GM23338 (cell line): Measurements from ENCODE around the gene ANKIB1. TPM values are rescaled to one million over a fixed set of nuclear protein-coding genes. Genes with fewer than 3 reads are reported as not detected.

ENCODE experiments used
- ATAC-seq: fragments of 200-7000 bp; cut with Tn5 transposase; 3 replicates; pipeline ENCODE4 v1.9.1; 2020
- DNase-seq: peaks from one replicate; pipeline ENCODE4 v3.0.0-alpha.2; 2015; ENCODE audit warnings: low spot score
- H2AFZ ChIP-seq: fragments of 200-600 bp; sonication (generic); 2 replicates; pipeline ENCODE4 v1.8.0; 2016; ENCODE audit warnings: antibody characterized with exemption, mild to moderate bottlenecking, moderate library complexity
- H3F3A ChIP-seq: fragments of 200-600 bp; sonication (generic); replicated peaks from 2 replicates; pipeline ENCODE4 v1.8.0; 2017; ENCODE audit warnings: antibody characterized with exemption, mixed run types, low read depth
- H3K27ac ChIP-seq: fragments of 200-600 bp; sonication (generic); 2 replicates; pipeline ENCODE4 v1.6.1; 2016; ENCODE audit warnings: low read depth
- H3K27me3 ChIP-seq: fragments of 200-600 bp; sonication (generic); 2 replicates; pipeline ENCODE4 v1.8.0; 2016; ENCODE audit warnings: mild to moderate bottlenecking, mixed run types, moderate library complexity; ENCODE audit not compliant: insufficient read depth
- H3K36me3 ChIP-seq: fragments of 200-600 bp; sonication (generic); 2 replicates; pipeline ENCODE4 v1.8.0; 2016; ENCODE audit warnings: mild to moderate bottlenecking; ENCODE audit not compliant: insufficient read depth
- H3K4me1 ChIP-seq: fragments of 200-600 bp; sonication (generic); 2 replicates; pipeline ENCODE4 v1.8.0; 2016; ENCODE audit warnings: mild to moderate bottlenecking, moderate library complexity; ENCODE audit not compliant: insufficient read depth
- H3K4me2 ChIP-seq: fragments of 200-600 bp; sonication (generic); 2 replicates; pipeline ENCODE4 v1.7.1; 2017; ENCODE audit warnings: mixed run types
- H3K4me3 ChIP-seq: fragments of 200-600 bp; sonication (generic); 2 replicates; pipeline ENCODE4 v1.6.1; 2016; ENCODE audit warnings: mixed run types
- H3K79me2 ChIP-seq: fragments of 200-600 bp; sonication (generic); replicated peaks from 2 replicates; pipeline ENCODE4 v1.8.0; 2017; ENCODE audit warnings: mild to moderate bottlenecking; ENCODE audit not compliant: insufficient read depth
- H3K9me2 ChIP-seq: fragments of 200-600 bp; sonication (generic); 2 replicates; pipeline ENCODE4 v1.8.0; 2017; ENCODE audit not compliant: insufficient read depth
- H4K20me1 ChIP-seq: fragments of 200-600 bp; sonication (generic); replicated peaks from 2 replicates; pipeline ENCODE4 v1.8.0; 2017; ENCODE audit warnings: mild to moderate bottlenecking; ENCODE audit not compliant: insufficient read depth
- H3K27ac Mint-ChIP-seq: 2 replicates; pipeline ENCODE4 v1.8.0; 2020; ENCODE audit warnings: inconsistent platforms, mild to moderate bottlenecking, moderate library complexity, mixed read lengths
- H3K27me3 Mint-ChIP-seq: 3 replicates; pipeline ENCODE4 v1.8.0; 2022; ENCODE audit warnings: low read depth, mild to moderate bottlenecking, moderate library complexity, mixed read lengths, inconsistent platforms; ENCODE audit not compliant: insufficient read depth, poor library complexity
- H3K36me3 Mint-ChIP-seq: 3 replicates; pipeline ENCODE4 v1.8.0; 2021; ENCODE audit warnings: low read depth, mild to moderate bottlenecking, inconsistent platforms, moderate library complexity, mixed read lengths
- H3K4me1 Mint-ChIP-seq: 3 replicates; pipeline ENCODE4 v1.8.0; 2020; ENCODE audit warnings: mild to moderate bottlenecking, inconsistent platforms, mixed read lengths
- H3K4me3 Mint-ChIP-seq: 3 replicates; pipeline ENCODE4 v1.8.0; 2021; ENCODE audit warnings: moderate library complexity, mild to moderate bottlenecking, inconsistent platforms, mixed read lengths
- H3K9me3 Mint-ChIP-seq: 3 replicates; pipeline ENCODE4 v1.8.0; 2020; ENCODE audit warnings: moderate library complexity, mild to moderate bottlenecking, inconsistent platforms, mixed read lengths
- CREB1 ChIP-seq: fragments of 250-450 bp; sonication (Bioruptor Pico); IDR thresholded peaks from 2 replicates; pipeline ENCODE4 v1.5.0; 2020; ENCODE audit warnings: low read depth, mild to moderate bottlenecking, moderate library complexity
- EZH2 ChIP-seq: fragments of 200-600 bp; sonication (generic); IDR thresholded peaks from one replicate; pipeline ENCODE4 v1.8.0; 2017; ENCODE audit warnings: antibody characterized with exemption, mild to moderate bottlenecking, low read depth; ENCODE audit not compliant: unreplicated experiment
- EZH2phosphoT487 ChIP-seq: fragments of 200-600 bp; sonication (generic); IDR thresholded peaks from one replicate; pipeline ENCODE4 v1.8.1; 2018; ENCODE audit warnings: antibody characterized with exemption; ENCODE audit not compliant: unreplicated experiment
- JUNB ChIP-seq: IDR thresholded peaks from one replicate; pipeline ENCODE4 v1.6.1; 2016; ENCODE audit warnings: antibody characterized with exemption; ENCODE audit not compliant: unreplicated experiment
- NANOG ChIP-seq: IDR thresholded peaks from 2 replicates; pipeline ENCODE4 v1.6.1; 2016; ENCODE audit warnings: antibody characterized with exemption, borderline replicate concordance
- POLR2AphosphoS5 ChIP-seq: IDR thresholded peaks from 2 replicates; pipeline ENCODE4 v1.6.1; 2016; ENCODE audit warnings: antibody characterized with exemption, low read depth
- REST ChIP-seq: IDR thresholded peaks from one replicate; pipeline ENCODE4 v1.6.1; 2018; ENCODE audit warnings: antibody characterized with exemption; ENCODE audit not compliant: unreplicated experiment
- STAT1 ChIP-seq: IDR thresholded peaks from one replicate; pipeline ENCODE4 v1.6.1; 2016; ENCODE audit warnings: antibody characterized with exemption; ENCODE audit not compliant: unreplicated experiment
- ZNF114 ChIP-seq: fragments of 250-450 bp; sonication (Bioruptor Pico); IDR thresholded peaks from 2 replicates; pipeline ENCODE4 v1.5.0; 2020; ENCODE audit warnings: mild to moderate bottlenecking, moderate library complexity
- ZNF331 ChIP-seq: fragments of 250-450 bp; sonication (Bioruptor Pico); IDR thresholded peaks from 2 replicates; pipeline ENCODE4 v1.5.0; 2020; ENCODE audit warnings: low read depth, mild to moderate bottlenecking, moderate library complexity
- ZNF462 ChIP-seq: fragments of 250-450 bp; sonication (Bioruptor Pico); IDR thresholded peaks from 2 replicates; pipeline ENCODE4 v1.5.0; 2020; ENCODE audit warnings: mild to moderate bottlenecking, moderate library complexity
- polyA plus RNA-seq: library from polyadenylated mRNA; unstranded; fragments of >200 nt; fragmentation: Nextera tagmentation; extraction: Ambion mirVana; gene quantifications from 2 replicates; pipeline ENCODE4 v1.2.1, GENCODE V29; 2016
- total RNA-seq: library from RNA; depleted of rRNA; stranded (reverse); fragments of >200 nt; shearing (Covaris generic); gene quantifications from 2 replicates; pipeline ENCODE4 v1.2.3, GENCODE V29; 2014
- TF ChIP-seq, protein P1 (sequence below): IDR thresholded peaks from 2 replicates; pipeline ENCODE4 v1.6.1; 2016; ENCODE audit warnings: antibody characterized with exemption
- TF ChIP-seq, protein P2 (sequence below), 2 experiments: fragments of 200-600 bp in 1 of 2; sonication (generic) in 1 of 2; conservative IDR thresholded peaks; 2 replicates each; pipeline versions ENCODE4 v1.5.1 to v1.6.1; 2016 to 2017; ENCODE audit warnings: antibody characterized with exemption in 2 of 2, low read depth in 2 of 2, mild to moderate bottlenecking in 2 of 2, moderate library complexity in 1 of 2

ANKIB1 gene
- total and polyA plus RNA-seq, 2 experiments from 2014 or later: 19.1 to 40.3 TPM

DNA sequence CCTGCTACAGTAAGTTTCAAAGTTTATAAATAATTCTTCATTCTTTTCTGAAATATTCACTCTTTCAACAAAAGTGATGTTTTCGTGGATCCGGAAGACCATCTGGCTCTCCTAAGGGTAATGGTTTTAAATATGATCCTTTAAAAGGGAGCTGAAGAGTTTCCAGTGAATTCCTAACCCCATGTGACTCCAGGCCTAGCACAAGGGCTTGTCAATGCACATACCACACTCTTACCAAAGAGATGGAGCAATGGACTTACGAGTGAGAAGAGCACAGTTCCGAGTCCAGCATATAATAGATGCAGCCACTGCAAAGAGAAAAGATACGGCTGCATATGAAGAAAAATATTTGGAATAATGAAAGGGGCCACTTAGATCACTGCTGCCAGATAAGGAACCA is 169.5 kb downstream of the ANKIB1 start:
- no peaks in the 10 kb centered on the region for H3K27me3 ChIP-seq
- H3K4me1 ChIP-seq: 0 out of 2 replicates have a peak, but pooled peaks cover 6% of the 10 kb centered on the region
- no peaks in the 10 kb centered on the region for H4K20me1 ChIP-seq
- no peak overlapping the region for H3K4me3 Mint-ChIP-seq
- no peaks in the 10 kb centered on the region for H3K9me3 Mint-ChIP-seq
- H3K9me2 ChIP-seq: no peaks in the 10 kb centered on the region
- H3K4me3 ChIP-seq: no peak overlapping the region
- no peak overlapping the region for H2AFZ ChIP-seq
- no peaks in the 10 kb centered on the region for H3K36me3 ChIP-seq
- H3K4me1 Mint-ChIP-seq: peaks cover 2% of the 10 kb centered on the region; the same call in 1 of the 3 replicates
- no peaks in the 10 kb centered on the region for H3K27me3 Mint-ChIP-seq
- no peaks in the 10 kb centered on the region for H3F3A ChIP-seq
- no peak overlapping the region for H3K27ac ChIP-seq
- ATAC-seq (no peak), DNase-seq (no peak)
- no peaks in the 10 kb centered on the region for H3K36me3 Mint-ChIP-seq
- no peaks in the 10 kb centered on the region for H3K79me2 ChIP-seq
- H3K27ac Mint-ChIP-seq: no peak overlapping the region
- H3K4me2 ChIP-seq: no peak overlapping the region
- TF ChIP-seq ZNF331 (CRISPR knock-in tag): no peak
- TF ChIP-seq, protein P1, sequence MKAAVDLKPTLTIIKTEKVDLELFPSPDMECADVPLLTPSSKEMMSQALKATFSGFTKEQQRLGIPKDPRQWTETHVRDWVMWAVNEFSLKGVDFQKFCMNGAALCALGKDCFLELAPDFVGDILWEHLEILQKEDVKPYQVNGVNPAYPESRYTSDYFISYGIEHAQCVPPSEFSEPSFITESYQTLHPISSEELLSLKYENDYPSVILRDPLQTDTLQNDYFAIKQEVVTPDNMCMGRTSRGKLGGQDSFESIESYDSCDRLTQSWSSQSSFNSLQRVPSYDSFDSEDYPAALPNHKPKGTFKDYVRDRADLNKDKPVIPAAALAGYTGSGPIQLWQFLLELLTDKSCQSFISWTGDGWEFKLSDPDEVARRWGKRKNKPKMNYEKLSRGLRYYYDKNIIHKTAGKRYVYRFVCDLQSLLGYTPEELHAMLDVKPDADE: no peak
- TF ChIP-seq, protein P2, sequence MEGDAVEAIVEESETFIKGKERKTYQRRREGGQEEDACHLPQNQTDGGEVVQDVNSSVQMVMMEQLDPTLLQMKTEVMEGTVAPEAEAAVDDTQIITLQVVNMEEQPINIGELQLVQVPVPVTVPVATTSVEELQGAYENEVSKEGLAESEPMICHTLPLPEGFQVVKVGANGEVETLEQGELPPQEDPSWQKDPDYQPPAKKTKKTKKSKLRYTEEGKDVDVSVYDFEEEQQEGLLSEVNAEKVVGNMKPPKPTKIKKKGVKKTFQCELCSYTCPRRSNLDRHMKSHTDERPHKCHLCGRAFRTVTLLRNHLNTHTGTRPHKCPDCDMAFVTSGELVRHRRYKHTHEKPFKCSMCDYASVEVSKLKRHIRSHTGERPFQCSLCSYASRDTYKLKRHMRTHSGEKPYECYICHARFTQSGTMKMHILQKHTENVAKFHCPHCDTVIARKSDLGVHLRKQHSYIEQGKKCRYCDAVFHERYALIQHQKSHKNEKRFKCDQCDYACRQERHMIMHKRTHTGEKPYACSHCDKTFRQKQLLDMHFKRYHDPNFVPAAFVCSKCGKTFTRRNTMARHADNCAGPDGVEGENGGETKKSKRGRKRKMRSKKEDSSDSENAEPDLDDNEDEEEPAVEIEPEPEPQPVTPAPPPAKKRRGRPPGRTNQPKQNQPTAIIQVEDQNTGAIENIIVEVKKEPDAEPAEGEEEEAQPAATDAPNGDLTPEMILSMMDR (conservative IDR thresholded peaks at IDR 0.05; ENCODE audit: low read depth in 2 of 2): no peak
- TF ChIP-seq POLR2AphosphoS5: no peak
- no peak for TF ChIP-seq NANOG
- no peak for TF ChIP-seq CREB1 (CRISPR knock-in tag)
- TF ChIP-seq EZH2phosphoT487: no peak
- no peak for TF ChIP-seq ZNF114 (CRISPR knock-in tag)
- TF ChIP-seq STAT1: no peak
- TF ChIP-seq ZNF462 (CRISPR knock-in tag): no peak
- TF ChIP-seq JUNB: no peak
- no peak for TF ChIP-seq REST
- no peak for TF ChIP-seq EZH2
